GM19438 (cell line): ENCODE data around the gene RITA1.

ENCODE experiments used
- ATAC-seq: cut with Tn5 transposase; IDR thresholded peaks from one replicate; pipeline ENCODE4 v1.9.1; 2021; ENCODE audit warnings: low read depth; ENCODE audit not compliant: unreplicated experiment

RITA1 gene

DNA sequence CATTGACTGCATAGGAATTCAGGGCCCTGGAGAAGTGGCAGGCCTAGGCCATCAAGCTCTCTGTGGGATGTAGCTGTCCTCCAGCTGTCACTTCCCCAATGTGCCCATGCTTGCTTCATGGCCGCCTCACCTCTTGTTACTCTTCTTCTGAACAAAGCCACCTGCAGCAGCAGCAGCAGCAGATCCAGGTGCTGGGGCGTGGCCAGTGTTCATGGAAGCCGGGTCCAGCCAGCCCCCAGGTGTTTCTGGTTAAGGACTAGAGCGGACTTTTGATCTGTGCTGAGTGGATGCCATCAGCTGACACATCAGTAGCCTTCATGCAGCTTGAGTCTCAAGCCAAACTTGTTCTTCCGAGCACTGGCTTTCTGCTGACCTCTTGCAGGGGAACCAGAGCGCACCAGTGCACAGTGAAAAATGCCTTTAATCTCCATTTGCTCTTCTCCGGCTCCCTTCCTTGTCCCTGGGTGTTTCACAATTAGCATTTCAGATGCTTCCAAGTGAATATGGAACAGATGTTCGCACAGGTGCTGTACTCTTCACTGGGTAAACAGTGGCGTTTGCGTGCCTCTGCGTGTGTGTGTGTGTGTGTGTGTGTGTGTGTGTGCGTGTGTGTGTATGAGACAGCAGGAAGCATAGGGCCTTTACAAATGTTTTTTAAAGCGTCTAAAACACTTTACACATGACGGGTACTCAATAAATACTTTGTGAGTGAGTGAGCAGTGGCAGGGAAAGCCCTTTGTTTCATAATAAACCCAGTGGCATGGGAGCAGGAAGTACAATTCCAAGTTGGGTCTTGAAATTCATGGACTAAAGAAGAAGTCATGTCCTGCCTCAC, 55.9 kb downstream of the RITA1 start:
- no peak for ATAC-seq
